H9 (cell line): ENCODE measurements around the gene TSC2. TPM values are rescaled to one million over a fixed set of nuclear protein-coding genes. Genes with fewer than 3 reads are reported as not detected.

ENCODE experiments used
- DNase-seq: peaks from one replicate; pipeline ENCODE4 v3.0.0-alpha.2; 2017
- H2AFZ ChIP-seq: one replicate; pipeline ENCODE4 v1.6.1; 2013; ENCODE audit warnings: mild to moderate bottlenecking, low read length, control low read depth, moderate library complexity
- H2AK5ac ChIP-seq: 2 replicates; pipeline ENCODE4 v1.6.1; 2013; ENCODE audit warnings: low read length, control low read depth, mixed read lengths; ENCODE audit not compliant: insufficient read length
- H2BK120ac ChIP-seq: one replicate; pipeline ENCODE4 v1.6.1; 2013; ENCODE audit warnings: low read depth, mild to moderate bottlenecking, low read length, control low read depth, inconsistent platforms; ENCODE audit not compliant: poor library complexity, severe bottlenecking
- H2BK12ac ChIP-seq: 2 replicates; pipeline ENCODE4 v1.6.1; 2013; ENCODE audit warnings: low read length, control low read depth, mixed read lengths, low read depth; ENCODE audit not compliant: insufficient read length
- H2BK15ac ChIP-seq: 2 replicates; pipeline ENCODE4 v1.6.1; 2013; ENCODE audit warnings: low read depth, low read length, control low read depth
- H2BK20ac ChIP-seq: one replicate; pipeline ENCODE4 v1.6.1; 2013; ENCODE audit warnings: low read depth, mild to moderate bottlenecking, low read length, control low read depth, inconsistent platforms; ENCODE audit not compliant: poor library complexity, severe bottlenecking
- H2BK5ac ChIP-seq: 2 replicates; pipeline ENCODE4 v1.6.1; 2013; ENCODE audit warnings: low read length, control low read depth, mixed read lengths; ENCODE audit not compliant: insufficient read length
- H3K14ac ChIP-seq: 2 replicates; pipeline ENCODE4 v1.6.1; 2013; ENCODE audit warnings: low read length, control low read depth; ENCODE audit not compliant: insufficient read depth
- H3K18ac ChIP-seq: 2 replicates; pipeline ENCODE4 v1.6.1; 2013; ENCODE audit warnings: low read depth, mild to moderate bottlenecking, mixed read lengths, low read length, control low read depth; ENCODE audit not compliant: insufficient read length
- H3K23ac ChIP-seq: 2 replicates; pipeline ENCODE4 v1.6.1; 2013; ENCODE audit warnings: low read length, control low read depth, mixed read lengths, low read depth; ENCODE audit not compliant: insufficient read length
- H3K23me2 ChIP-seq: 2 replicates; pipeline ENCODE4 v1.6.1; 2013; ENCODE audit warnings: low read depth, mild to moderate bottlenecking, mixed read lengths, low read length, control low read depth; ENCODE audit not compliant: insufficient read length, poor library complexity, severe bottlenecking
- H3K27ac ChIP-seq: 2 replicates; pipeline ENCODE4 v1.5.1; 2013; ENCODE audit warnings: low read length, control low read depth, mixed read lengths, low read depth; ENCODE audit not compliant: insufficient read length
- H3K27me3 ChIP-seq: 2 replicates; pipeline ENCODE4 v1.6.1; 2013; ENCODE audit warnings: low read length, control low read depth, inconsistent platforms; ENCODE audit not compliant: insufficient read depth
- H3K4ac ChIP-seq: 2 replicates; pipeline ENCODE4 v1.6.1; 2013; ENCODE audit warnings: low read depth, mild to moderate bottlenecking, control low read depth, inconsistent platforms, low read length, moderate library complexity
- H3K4me1 ChIP-seq: 2 replicates; pipeline ENCODE4 v1.6.1; 2013; ENCODE audit warnings: low read length, control low read depth, inconsistent platforms; ENCODE audit not compliant: insufficient read depth
- H3K4me2 ChIP-seq: 2 replicates; pipeline ENCODE4 v1.6.1; 2013; ENCODE audit warnings: low read length, control low read depth, mixed read lengths; ENCODE audit not compliant: insufficient read length, insufficient read depth
- H3K56ac ChIP-seq: 2 replicates; pipeline ENCODE4 v1.6.1; 2013; ENCODE audit warnings: low read depth, mild to moderate bottlenecking, mixed read lengths, low read length, control low read depth; ENCODE audit not compliant: insufficient read length
- H3K79me1 ChIP-seq: 2 replicates; pipeline ENCODE4 v1.6.1; 2013; ENCODE audit warnings: low read depth, mild to moderate bottlenecking, moderate library complexity, low read length, control low read depth, inconsistent platforms; ENCODE audit not compliant: insufficient read depth, poor library complexity, severe bottlenecking
- H3K79me2 ChIP-seq: 2 replicates; pipeline ENCODE4 v1.6.1; 2013; ENCODE audit warnings: low read length, control low read depth, inconsistent platforms; ENCODE audit not compliant: insufficient read depth
- H3K9ac ChIP-seq: 2 replicates; pipeline ENCODE4 v1.6.1; 2013; ENCODE audit warnings: low read length, control low read depth, mixed read lengths; ENCODE audit not compliant: insufficient read length; ENCODE audit errors: extremely low read depth
- H3K9me3 ChIP-seq: one replicate; pipeline ENCODE4 v1.6.1; 2013; ENCODE audit warnings: low read depth, low read length, inconsistent platforms; ENCODE audit not compliant: control insufficient read depth
- H3T11ph ChIP-seq: one replicate; pipeline ENCODE4 v1.6.1; 2013; ENCODE audit warnings: mild to moderate bottlenecking, low read length, control low read depth, inconsistent platforms
- H4K20me1 ChIP-seq: one replicate; pipeline ENCODE4 v1.6.1; 2013; ENCODE audit not compliant: control insufficient read depth, insufficient read length, insufficient read depth
- H4K5ac ChIP-seq: 2 replicates; pipeline ENCODE4 v1.6.1; 2013; ENCODE audit warnings: low read depth, mild to moderate bottlenecking, mixed read lengths, low read length, control low read depth; ENCODE audit not compliant: insufficient read length
- H4K8ac ChIP-seq: replicated peaks from 2 replicates; pipeline ENCODE4 v1.6.1; 2013; ENCODE audit warnings: low read length, control low read depth, mixed read lengths, low read depth; ENCODE audit not compliant: insufficient read length
- H4K91ac ChIP-seq: 2 replicates; pipeline ENCODE4 v1.6.1; 2013; ENCODE audit warnings: low read depth, mild to moderate bottlenecking, moderate library complexity, mixed read lengths, low read length, control low read depth; ENCODE audit not compliant: insufficient read length
- H3K27ac Mint-ChIP-seq, 3 experiments: 2 replicates in 2 of 3; 3 replicates in 1 of 3; pipeline ENCODE4 v1.8.0; 2020 to 2021; ENCODE audit warnings: mixed read lengths in 3 of 3, mild to moderate bottlenecking in 1 of 3, moderate library complexity in 1 of 3
- H3K27me3 Mint-ChIP-seq: 2 replicates; pipeline ENCODE4 v1.8.0; 2021; ENCODE audit warnings: low read depth, mild to moderate bottlenecking, moderate library complexity, mixed read lengths
- H3K36me3 Mint-ChIP-seq, 3 experiments: 2 replicates in 2 of 3; 3 replicates in 1 of 3; pipeline ENCODE4 v1.8.0; 2020 to 2021; ENCODE audit warnings: low read depth in 3 of 3, mixed read lengths in 3 of 3; ENCODE audit not compliant: insufficient read depth in 1 of 3
- H3K4me1 Mint-ChIP-seq, 2 experiments: 2 replicates each; pipeline ENCODE4 v1.8.0; 2020; ENCODE audit warnings: mixed read lengths in 2 of 2
- H3K4me3 Mint-ChIP-seq, 2 experiments: 2 replicates in 1 of 2; 3 replicates in 1 of 2; pipeline ENCODE4 v1.8.0; 2020 to 2021; ENCODE audit warnings: mild to moderate bottlenecking in 2 of 2, mixed read lengths in 2 of 2, moderate library complexity in 1 of 2
- H3K9me3 Mint-ChIP-seq, 2 experiments: 2 replicates in 1 of 2; 3 replicates in 1 of 2; pipeline ENCODE4 v1.8.0; 2020; ENCODE audit warnings: mild to moderate bottlenecking in 2 of 2, mixed read lengths in 2 of 2, moderate library complexity in 1 of 2
- WGBS: extraction: QIAGEN DNeasy Blood & Tissue Kit; methylation state at CpG from one replicate; pipeline ENCODE4 v1.1.7; 2013; ENCODE audit warnings: missing lambda C conversion rate, low lambda C conversion rate, mixed read lengths; ENCODE audit not compliant: insufficient read length; ENCODE audit errors: extremely low coverage; 5-methylcytosine and 5-hydroxymethylcytosine counted together
- total RNA-seq: library from RNA; stranded (reverse); gene quantifications from 2 replicates; pipeline ENCODE4 v1.2.1, GENCODE V29; 2021
- TF ChIP-seq, protein P1 (sequence below): fragments of 200-600 bp; sonication (generic); conservative IDR thresholded peaks from 3 replicates; pipeline ENCODE4 v1.8.0; 2021; ENCODE audit warnings: antibody characterized with exemption, mild to moderate bottlenecking

TSC2 gene
- total RNA-seq, 1 experiment from 2014 or later: 122 TPM

DNA sequence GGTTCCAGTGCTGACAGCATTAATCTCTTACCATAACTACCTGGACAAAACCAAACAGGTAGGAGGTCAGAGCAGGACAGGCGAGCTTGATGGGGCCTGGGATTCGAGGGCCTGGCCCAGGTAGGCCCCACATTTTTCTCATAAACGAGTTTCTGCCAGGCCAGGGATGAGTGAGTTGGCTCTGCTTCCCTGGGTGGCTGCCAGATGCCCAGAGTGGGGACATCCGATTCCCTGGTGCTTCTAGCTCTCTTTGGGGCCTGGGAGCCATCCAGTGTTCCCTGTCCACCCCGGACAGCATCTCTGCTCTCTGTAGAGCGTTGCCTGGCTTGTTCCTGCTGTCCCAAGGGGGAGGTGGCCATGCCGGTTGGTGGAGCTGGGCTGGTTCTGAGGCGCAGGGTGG lies 25.1 kb downstream of the TSC2 start:
- no peak overlapping the region for H4K8ac ChIP-seq
- H3T11ph ChIP-seq: no peak overlapping the region
- H2BK15ac ChIP-seq: no peak overlapping the region
- no peak overlapping the region for H2AFZ ChIP-seq
- no peak overlapping the region; the same call in 1 of the 2 replicates for H3K14ac ChIP-seq
- no peak overlapping the region for H4K5ac ChIP-seq
- TF ChIP-seq, protein P1, sequence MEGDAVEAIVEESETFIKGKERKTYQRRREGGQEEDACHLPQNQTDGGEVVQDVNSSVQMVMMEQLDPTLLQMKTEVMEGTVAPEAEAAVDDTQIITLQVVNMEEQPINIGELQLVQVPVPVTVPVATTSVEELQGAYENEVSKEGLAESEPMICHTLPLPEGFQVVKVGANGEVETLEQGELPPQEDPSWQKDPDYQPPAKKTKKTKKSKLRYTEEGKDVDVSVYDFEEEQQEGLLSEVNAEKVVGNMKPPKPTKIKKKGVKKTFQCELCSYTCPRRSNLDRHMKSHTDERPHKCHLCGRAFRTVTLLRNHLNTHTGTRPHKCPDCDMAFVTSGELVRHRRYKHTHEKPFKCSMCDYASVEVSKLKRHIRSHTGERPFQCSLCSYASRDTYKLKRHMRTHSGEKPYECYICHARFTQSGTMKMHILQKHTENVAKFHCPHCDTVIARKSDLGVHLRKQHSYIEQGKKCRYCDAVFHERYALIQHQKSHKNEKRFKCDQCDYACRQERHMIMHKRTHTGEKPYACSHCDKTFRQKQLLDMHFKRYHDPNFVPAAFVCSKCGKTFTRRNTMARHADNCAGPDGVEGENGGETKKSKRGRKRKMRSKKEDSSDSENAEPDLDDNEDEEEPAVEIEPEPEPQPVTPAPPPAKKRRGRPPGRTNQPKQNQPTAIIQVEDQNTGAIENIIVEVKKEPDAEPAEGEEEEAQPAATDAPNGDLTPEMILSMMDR: no peak
- no peaks in the 10 kb centered on the region for H3K27me3 Mint-ChIP-seq
- H4K20me1 ChIP-seq: no peaks in the 10 kb centered on the region
- no peaks in the 10 kb centered on the region for H3K27me3 ChIP-seq
- H3K27ac ChIP-seq: no peak overlapping the region
- H2BK12ac ChIP-seq: no peak overlapping the region
- no peak overlapping the region for H3K4me3 Mint-ChIP-seq
- H3K4me1 ChIP-seq: no peaks in the 10 kb centered on the region
- no peak overlapping the region for H2BK20ac ChIP-seq
- H3K27ac Mint-ChIP-seq: peak overlapping the region in 1 of 3 experiments; percentile 59; a peak in 1 of 7 replicates
- no peaks in the 10 kb centered on the region for H3K4me1 Mint-ChIP-seq
- H3K4me2 ChIP-seq: no peak overlapping the region
- H3K79me1 ChIP-seq: no peaks in the 10 kb centered on the region
- no peaks in the 10 kb centered on the region for H3K79me2 ChIP-seq
- no peak overlapping the region for H3K23ac ChIP-seq
- DNase-seq: no peak
- no peaks in the 10 kb centered on the region for H3K23me2 ChIP-seq
- no peak overlapping the region for H3K9ac ChIP-seq
- no peaks in the 10 kb centered on the region for H3K9me3 ChIP-seq
- H3K4ac ChIP-seq: no peak overlapping the region
- H2AK5ac ChIP-seq: no peak overlapping the region
- H2BK5ac ChIP-seq: no peak overlapping the region
- H3K18ac ChIP-seq: no peak overlapping the region
- no peak overlapping the region for H2BK120ac ChIP-seq
- H3K9me3 Mint-ChIP-seq: no peaks in the 10 kb centered on the region
- peaks cover 9 to 48% (median 45%) of the 10 kb centered on the region in 3 experiments; a peak in 6 of 7 replicates for H3K36me3 Mint-ChIP-seq
- H3K56ac ChIP-seq: no peak overlapping the region
- no CpG with 5 or more reads among the region's 8 CpGs for WGBS
- no peak overlapping the region for H4K91ac ChIP-seq
